HL-60 (cell line): ENCODE measurements around the gene DIAPH2.
"Not testable (repeated sequence)": the region's sequence is repeated elsewhere in the genome, so short reads cannot be mapped to it uniquely, and the experiment has no call there.

ENCODE experiments used
- DNase-seq, 2 experiments: peaks; one replicate each; pipeline ENCODE4 v3.0.0-alpha.2; 2010 to 2020; ENCODE audit warnings: low read depth in 1 of 2, low spot score in 1 of 2
- H3K27ac ChIP-seq: fragments of 250-450 bp; sonication (Bioruptor Pico); replicated peaks from 2 replicates; pipeline ENCODE4 v1.5.1; 2020; ENCODE audit warnings: mild to moderate bottlenecking, moderate library complexity
- H3K27me3 ChIP-seq: fragments of 250-450 bp; sonication (Bioruptor Pico); 2 replicates; pipeline ENCODE4 v1.5.1; 2021; ENCODE audit warnings: mild to moderate bottlenecking, moderate library complexity; ENCODE audit not compliant: insufficient read depth, poor library complexity, severe bottlenecking
- H3K4me3 ChIP-seq: replicated peaks from 2 replicates; pipeline ENCODE4 v1.5.1; 2011; ENCODE audit warnings: mild to moderate bottlenecking, control low read depth, low read length; ENCODE audit not compliant: insufficient read depth
- GABPA ChIP-seq: IDR thresholded peaks from 2 replicates; pipeline ENCODE4 v1.6.1; 2012; ENCODE audit warnings: low read depth
- POLR2AphosphoS5 ChIP-seq: IDR thresholded peaks from 2 replicates; pipeline ENCODE4 v1.6.1; 2012; ENCODE audit warnings: low read depth
- SPI1 ChIP-seq: IDR thresholded peaks from 2 replicates; pipeline ENCODE4 v1.6.1; 2012; ENCODE audit warnings: low read depth, mild to moderate bottlenecking, borderline replicate concordance
- TF ChIP-seq, protein P1 (sequence below): IDR thresholded peaks from one replicate; pipeline ENCODE4 v1.5.1; 2011; ENCODE audit warnings: low read length, control low read depth, inconsistent platforms; ENCODE audit not compliant: insufficient read depth
- TF ChIP-seq, protein P2 (sequence below): IDR thresholded peaks from 2 replicates; pipeline ENCODE4 v1.6.1; 2012; ENCODE audit warnings: low read depth; ENCODE audit not compliant: insufficient replicate concordance

DIAPH2 gene

DNA sequence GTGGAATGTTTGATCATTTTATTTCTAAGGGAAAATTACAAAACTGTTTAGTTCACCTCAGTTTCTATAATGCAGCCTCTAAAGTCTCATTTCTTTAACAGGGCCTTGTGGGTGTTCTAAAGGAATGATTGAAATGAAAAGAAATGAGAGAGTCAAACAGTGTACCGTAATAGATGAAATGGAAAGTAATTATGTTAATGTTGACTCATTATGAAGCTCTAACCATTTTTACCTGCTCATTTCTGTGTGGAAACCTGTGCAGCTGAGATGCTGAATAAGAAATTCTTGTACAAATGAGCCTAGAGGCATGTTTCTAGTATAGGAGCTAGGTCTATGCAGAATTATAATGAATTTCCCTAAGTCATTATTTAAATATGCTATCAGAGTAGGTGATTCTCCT lies 153.9 kb downstream of the DIAPH2 start:
- no peak overlapping the region for H3K4me3 ChIP-seq
- no peak overlapping the region for H3K27ac ChIP-seq
- DNase-seq: no peak
- no peak for TF ChIP-seq SPI1
- TF ChIP-seq GABPA: no peak
- TF ChIP-seq, protein P1, sequence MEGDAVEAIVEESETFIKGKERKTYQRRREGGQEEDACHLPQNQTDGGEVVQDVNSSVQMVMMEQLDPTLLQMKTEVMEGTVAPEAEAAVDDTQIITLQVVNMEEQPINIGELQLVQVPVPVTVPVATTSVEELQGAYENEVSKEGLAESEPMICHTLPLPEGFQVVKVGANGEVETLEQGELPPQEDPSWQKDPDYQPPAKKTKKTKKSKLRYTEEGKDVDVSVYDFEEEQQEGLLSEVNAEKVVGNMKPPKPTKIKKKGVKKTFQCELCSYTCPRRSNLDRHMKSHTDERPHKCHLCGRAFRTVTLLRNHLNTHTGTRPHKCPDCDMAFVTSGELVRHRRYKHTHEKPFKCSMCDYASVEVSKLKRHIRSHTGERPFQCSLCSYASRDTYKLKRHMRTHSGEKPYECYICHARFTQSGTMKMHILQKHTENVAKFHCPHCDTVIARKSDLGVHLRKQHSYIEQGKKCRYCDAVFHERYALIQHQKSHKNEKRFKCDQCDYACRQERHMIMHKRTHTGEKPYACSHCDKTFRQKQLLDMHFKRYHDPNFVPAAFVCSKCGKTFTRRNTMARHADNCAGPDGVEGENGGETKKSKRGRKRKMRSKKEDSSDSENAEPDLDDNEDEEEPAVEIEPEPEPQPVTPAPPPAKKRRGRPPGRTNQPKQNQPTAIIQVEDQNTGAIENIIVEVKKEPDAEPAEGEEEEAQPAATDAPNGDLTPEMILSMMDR: no peak
- no peak for TF ChIP-seq POLR2AphosphoS5
- TF ChIP-seq, protein P2, sequence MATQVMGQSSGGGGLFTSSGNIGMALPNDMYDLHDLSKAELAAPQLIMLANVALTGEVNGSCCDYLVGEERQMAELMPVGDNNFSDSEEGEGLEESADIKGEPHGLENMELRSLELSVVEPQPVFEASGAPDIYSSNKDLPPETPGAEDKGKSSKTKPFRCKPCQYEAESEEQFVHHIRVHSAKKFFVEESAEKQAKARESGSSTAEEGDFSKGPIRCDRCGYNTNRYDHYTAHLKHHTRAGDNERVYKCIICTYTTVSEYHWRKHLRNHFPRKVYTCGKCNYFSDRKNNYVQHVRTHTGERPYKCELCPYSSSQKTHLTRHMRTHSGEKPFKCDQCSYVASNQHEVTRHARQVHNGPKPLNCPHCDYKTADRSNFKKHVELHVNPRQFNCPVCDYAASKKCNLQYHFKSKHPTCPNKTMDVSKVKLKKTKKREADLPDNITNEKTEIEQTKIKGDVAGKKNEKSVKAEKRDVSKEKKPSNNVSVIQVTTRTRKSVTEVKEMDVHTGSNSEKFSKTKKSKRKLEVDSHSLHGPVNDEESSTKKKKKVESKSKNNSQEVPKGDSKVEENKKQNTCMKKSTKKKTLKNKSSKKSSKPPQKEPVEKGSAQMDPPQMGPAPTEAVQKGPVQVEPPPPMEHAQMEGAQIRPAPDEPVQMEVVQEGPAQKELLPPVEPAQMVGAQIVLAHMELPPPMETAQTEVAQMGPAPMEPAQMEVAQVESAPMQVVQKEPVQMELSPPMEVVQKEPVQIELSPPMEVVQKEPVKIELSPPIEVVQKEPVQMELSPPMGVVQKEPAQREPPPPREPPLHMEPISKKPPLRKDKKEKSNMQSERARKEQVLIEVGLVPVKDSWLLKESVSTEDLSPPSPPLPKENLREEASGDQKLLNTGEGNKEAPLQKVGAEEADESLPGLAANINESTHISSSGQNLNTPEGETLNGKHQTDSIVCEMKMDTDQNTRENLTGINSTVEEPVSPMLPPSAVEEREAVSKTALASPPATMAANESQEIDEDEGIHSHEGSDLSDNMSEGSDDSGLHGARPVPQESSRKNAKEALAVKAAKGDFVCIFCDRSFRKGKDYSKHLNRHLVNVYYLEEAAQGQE: no peak
- H3K27me3 ChIP-seq: no peaks in the 10 kb centered on the region

DNA sequence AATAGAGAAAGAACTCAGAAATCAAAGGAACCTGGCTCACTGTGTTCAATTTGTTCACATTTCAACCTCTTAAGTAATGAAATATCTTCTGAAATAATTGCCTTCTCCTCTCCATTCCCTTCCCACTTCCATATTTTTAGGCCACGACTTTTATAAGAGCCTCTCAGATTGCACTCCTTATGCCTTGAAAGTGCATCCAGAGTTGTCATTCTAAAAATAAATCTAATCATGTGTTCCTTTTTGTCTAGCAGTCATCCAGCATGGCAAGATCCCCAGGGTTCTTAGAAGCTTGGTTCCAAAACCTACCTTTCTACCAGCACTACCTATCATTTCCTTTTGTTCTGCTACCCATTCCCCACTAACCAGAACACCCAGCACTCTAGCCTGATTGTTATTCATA lies 156.7 kb downstream of the DIAPH2 start:
- no peak overlapping the region for H3K27ac ChIP-seq
- DNase-seq: no peak
- TF ChIP-seq SPI1: no peak
- TF ChIP-seq, protein P2: no peak
- no peak for TF ChIP-seq GABPA
- TF ChIP-seq POLR2AphosphoS5: no peak
- TF ChIP-seq, protein P1: no peak
- H3K27me3 ChIP-seq: no peaks in the 10 kb centered on the region
- no peak overlapping the region for H3K4me3 ChIP-seq

DNA sequence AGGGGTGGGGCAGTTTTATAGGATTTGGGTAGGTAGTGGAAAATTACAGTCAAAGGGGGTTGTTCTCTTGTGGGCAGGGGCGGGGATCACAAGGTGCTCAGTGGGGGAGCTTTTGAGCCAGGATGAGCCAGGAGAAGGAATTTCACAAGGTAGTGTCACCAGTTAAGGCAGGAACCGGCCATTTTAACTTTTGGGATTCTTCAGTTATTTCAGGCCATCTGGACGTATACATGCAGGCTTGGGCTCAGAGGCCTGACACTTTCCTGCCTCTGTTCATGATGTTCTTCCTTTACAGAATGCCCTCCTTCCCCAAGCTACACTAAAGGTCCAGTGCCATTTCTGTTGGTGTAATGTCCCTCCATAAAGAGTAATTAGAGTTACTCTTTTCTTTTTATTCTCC lies 157.2 kb downstream of the DIAPH2 start:
- not testable (repeated sequence) for H3K27ac ChIP-seq, H3K4me3 ChIP-seq, H3K27me3 ChIP-seq, DNase-seq

DNA sequence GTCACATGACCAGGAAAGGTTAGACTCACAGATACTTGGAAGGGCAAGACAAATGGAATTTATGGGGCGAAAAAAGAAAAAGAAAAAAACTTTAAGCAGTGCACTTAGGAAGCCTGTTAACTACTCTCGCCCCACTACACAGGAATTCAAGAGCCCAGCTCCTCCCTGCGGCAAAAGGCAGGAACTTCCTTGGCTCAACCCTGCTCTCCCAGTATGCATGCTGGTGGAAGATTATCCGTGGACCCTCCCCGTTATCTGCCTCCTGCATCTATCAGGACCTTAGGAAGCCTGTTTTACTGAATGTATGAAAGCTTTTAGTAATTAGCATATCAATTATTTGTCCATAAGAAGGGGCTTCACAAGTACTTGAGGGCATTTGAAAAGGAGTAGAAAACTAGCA lies 158.9 kb downstream of the DIAPH2 start:
- no peak overlapping the region for H3K27ac ChIP-seq
- no peak for DNase-seq
- TF ChIP-seq POLR2AphosphoS5 (no peak), GABPA (no peak), SPI1 (no peak)
- TF ChIP-seq, protein P2: no peak
- TF ChIP-seq, protein P1: no peak
- H3K27me3 ChIP-seq: no peaks in the 10 kb centered on the region
- no peak overlapping the region for H3K4me3 ChIP-seq
